H1 (cell line): ENCODE measurements around the gene CTIF. TPM values are rescaled to one million over a fixed set of nuclear protein-coding genes. Genes with fewer than 3 reads are reported as not detected.

ENCODE experiments used
- CTCF ChIA-PET: fragments of 300-600 bp; sonication (Branson Sonifier 250); formaldehyde crosslinking; loops from one replicate; lab custom pipeline; 2021; ENCODE audit not compliant: partially characterized antibody; lab: Charles Lee
- POLR2A ChIA-PET: fragments of 300-600 bp; sonication (Branson Sonifier 250); formaldehyde crosslinking; loops from one replicate; lab custom pipeline; 2021; ENCODE audit warnings: inconsistent platforms; ENCODE audit not compliant: partially characterized antibody; lab: Charles Lee
- DNase-seq, 2 experiments: peaks; one replicate each; pipeline versions ENCODE4 v3.0.0 to v3.0.0-alpha.2; 2010 to 2022; ENCODE audit warnings: low spot score in 2 of 2, low read depth in 1 of 2, mixed read lengths in 1 of 2
- FAIRE-seq: peaks from 2 replicates; lab custom pipeline; 2011; peaks lifted over from hg19 to GRCh38; lab: Jason Lieb, UNC
- H2AFZ ChIP-seq: 2 replicates; pipeline ENCODE4 v1.8.1; 2012; ENCODE audit warnings: low read length, inconsistent platforms
- H2AK5ac ChIP-seq: 2 replicates; pipeline ENCODE4 v1.6.1; 2013; ENCODE audit warnings: low read depth, low read length
- H2BK120ac ChIP-seq: replicated peaks from 2 replicates; pipeline ENCODE3; 2013; ENCODE audit warnings: low read depth, low read length, inconsistent platforms
- H2BK12ac ChIP-seq: 2 replicates; pipeline ENCODE4 v1.6.1; 2013; ENCODE audit warnings: low read depth, low read length
- H2BK15ac ChIP-seq: 2 replicates; pipeline ENCODE4 v1.6.1; 2013; ENCODE audit warnings: low read length
- H2BK20ac ChIP-seq: 2 replicates; pipeline ENCODE4 v1.6.1; 2013; ENCODE audit warnings: low read length
- H2BK5ac ChIP-seq: 2 replicates; pipeline ENCODE4 v1.6.1; 2013; ENCODE audit warnings: low read depth, low read length
- H3K14ac ChIP-seq: 2 replicates; pipeline ENCODE4 v1.6.1; 2013; ENCODE audit warnings: inconsistent platforms; ENCODE audit not compliant: insufficient read length
- H3K18ac ChIP-seq: 2 replicates; pipeline ENCODE4 v1.6.1; 2013; ENCODE audit warnings: low read length; ENCODE audit errors: extremely low read depth
- H3K23ac ChIP-seq: 2 replicates; pipeline ENCODE4 v1.6.1; 2013; ENCODE audit warnings: inconsistent platforms; ENCODE audit not compliant: insufficient read length
- H3K23me2 ChIP-seq: 2 replicates; pipeline ENCODE4 v1.6.1; 2013; ENCODE audit warnings: low read depth, low read length
- H3K27ac ChIP-seq: 2 replicates; pipeline ENCODE4 v1.6.1; 2011; ENCODE audit warnings: low read depth, low read length, inconsistent platforms
- H3K27me3 ChIP-seq, 4 experiments: replicated peaks in 1 of 4; 1 replicate in 1 of 4; 2 replicates in 3 of 4; pipeline versions ENCODE4 v1.6.1 to v1.8.1; 2011 to 2013; ENCODE audit warnings: low read length in 3 of 4, mild to moderate bottlenecking in 3 of 4, inconsistent platforms in 2 of 4, mixed read lengths in 2 of 4, moderate library complexity in 1 of 4; ENCODE audit not compliant: control insufficient read depth in 3 of 4, insufficient read depth in 3 of 4; ENCODE audit errors: extremely low read depth in 1 of 4
- H3K36me3 ChIP-seq, 4 experiments: 2 replicates each; pipeline versions ENCODE4 v1.6.1 to v1.8.1; 2011 to 2013; ENCODE audit warnings: mild to moderate bottlenecking in 4 of 4, low read length in 3 of 4, moderate library complexity in 2 of 4, control low read depth in 1 of 4, inconsistent platforms in 1 of 4; ENCODE audit not compliant: insufficient read depth in 4 of 4, control insufficient read depth in 2 of 4
- H3K4ac ChIP-seq: replicated peaks from 2 replicates; pipeline ENCODE3; 2013; ENCODE audit warnings: low read length, low read depth, mixed read lengths, inconsistent platforms; ENCODE audit not compliant: insufficient read length
- H3K4me1 ChIP-seq, 4 experiments: replicated peaks in 1 of 4; 1 replicate in 1 of 4; 2 replicates in 3 of 4; pipeline versions ENCODE4 v1.6.1 to v1.8.1; 2011 to 2013; ENCODE audit warnings: low read length in 3 of 4, inconsistent platforms in 2 of 4, mixed read lengths in 1 of 4; ENCODE audit not compliant: insufficient read depth in 4 of 4, control insufficient read depth in 3 of 4
- H3K4me2 ChIP-seq, 2 experiments: 2 replicates each; pipeline versions ENCODE4 v1.6.1 to v1.8.1; 2011 to 2013; ENCODE audit warnings: low read depth in 2 of 2, low read length in 2 of 2, control low read depth in 1 of 2, inconsistent platforms in 1 of 2, mild to moderate bottlenecking in 1 of 2; ENCODE audit not compliant: insufficient read depth in 1 of 2
- H3K4me3 ChIP-seq, 4 experiments: fragments of 200-600, 300-600 bp in 1 of 4; sonication (generic), shearing (Covaris generic), sonication (Bioruptor Twin) in 1 of 4; 2 replicates each; pipeline versions ENCODE4 v1.5.1 to v1.8.1; 2011 to 2016; ENCODE audit warnings: low read length in 4 of 4, low read depth in 3 of 4, control low read depth in 2 of 4, inconsistent platforms in 2 of 4, mild to moderate bottlenecking in 2 of 4, mixed read lengths in 1 of 4, moderate library complexity in 1 of 4; ENCODE audit not compliant: insufficient read depth in 2 of 4; ENCODE audit errors: extremely low read depth in 1 of 4
- H3K56ac ChIP-seq: replicated peaks from 2 replicates; pipeline ENCODE3; 2013; ENCODE audit warnings: low read depth, mild to moderate bottlenecking, mixed read lengths, low read length, inconsistent platforms; ENCODE audit not compliant: insufficient read length
- H3K79me1 ChIP-seq: 2 replicates; pipeline ENCODE4 v1.6.1; 2013; ENCODE audit warnings: low read depth, low read length, control low read depth
- H3K79me2 ChIP-seq, 2 experiments: 2 replicates each; pipeline versions ENCODE4 v1.6.1 to v1.8.1; 2012 to 2013; ENCODE audit warnings: low read length in 2 of 2, mild to moderate bottlenecking in 2 of 2, inconsistent platforms in 1 of 2; ENCODE audit not compliant: insufficient read depth in 2 of 2, control insufficient read depth in 1 of 2
- H3K9ac ChIP-seq, 4 experiments: replicated peaks in 1 of 4; 1 replicate in 1 of 4; 2 replicates in 3 of 4; pipeline versions ENCODE4 v1.6.1 to v1.8.1; 2011 to 2013; ENCODE audit warnings: low read depth in 3 of 4, low read length in 3 of 4, control low read depth in 2 of 4, mild to moderate bottlenecking in 2 of 4, moderate library complexity in 2 of 4, inconsistent platforms in 1 of 4; ENCODE audit errors: extremely low read depth in 1 of 4
- H3K9me3 ChIP-seq, 2 experiments: 2 replicates each; pipeline versions ENCODE4 v1.6.1 to v1.8.1; 2012 to 2013; ENCODE audit warnings: mild to moderate bottlenecking in 2 of 2, moderate library complexity in 2 of 2, control low read depth in 1 of 2, inconsistent platforms in 1 of 2, low read depth in 1 of 2, low read length in 1 of 2, mixed read lengths in 1 of 2; ENCODE audit not compliant: insufficient read depth in 2 of 2
- H4K20me1 ChIP-seq, 2 experiments: replicated peaks in 1 of 2; 2 replicates each; pipeline versions ENCODE3 to v1.8.1; 2011 to 2013; ENCODE audit warnings: inconsistent platforms in 2 of 2, low read length in 2 of 2, mild to moderate bottlenecking in 1 of 2; ENCODE audit not compliant: insufficient read depth in 2 of 2, control insufficient read depth in 1 of 2
- H4K5ac ChIP-seq: 2 replicates; pipeline ENCODE4 v1.6.1; 2013; ENCODE audit warnings: low read length, low read depth, mixed read lengths, inconsistent platforms; ENCODE audit not compliant: insufficient read length
- H4K8ac ChIP-seq: 2 replicates; pipeline ENCODE4 v1.8.0; 2013; ENCODE audit warnings: mild to moderate bottlenecking, moderate library complexity, low read length, inconsistent platforms; ENCODE audit not compliant: insufficient read depth; ENCODE audit errors: extremely low read depth
- H4K91ac ChIP-seq: replicated peaks from 2 replicates; pipeline ENCODE3; 2013; ENCODE audit warnings: low read length, mixed read lengths, inconsistent platforms; ENCODE audit not compliant: insufficient read length
- CBX5 ChIP-seq: fragments of 300-800, 300-1000 bp; sonication (generic); IDR thresholded peaks from 2 replicates; pipeline ENCODE4 v1.7.1; 2016; ENCODE audit warnings: antibody characterized with exemption, low read length, low read depth
- CHD1 ChIP-seq: IDR thresholded peaks from 2 replicates; pipeline ENCODE4 v1.6.1; 2012; ENCODE audit warnings: low read depth, low read length, improper control_type of control experiment
- CHD2 ChIP-seq: IDR thresholded peaks from 2 replicates; pipeline ENCODE4 v1.6.1; 2012; ENCODE audit warnings: low read length, improper control_type of control experiment
- FOSL1 ChIP-seq: IDR thresholded peaks from 2 replicates; pipeline ENCODE4 v1.6.1; 2011; ENCODE audit warnings: mild to moderate bottlenecking, low read depth, low read length, moderate library complexity; ENCODE audit not compliant: insufficient read depth
- GTF2F1 ChIP-seq: IDR thresholded peaks from 2 replicates; pipeline ENCODE4 v1.6.1; 2012; ENCODE audit warnings: low read depth, low read length, improper control_type of control experiment, borderline replicate concordance
- HDAC2 ChIP-seq, 2 experiments: fragments of 300-600 bp in 1 of 2; sonication (generic) in 1 of 2; IDR thresholded peaks; 2 replicates each; pipeline ENCODE4 v1.6.1; 2011 to 2012; ENCODE audit warnings: low read depth in 2 of 2, low read length in 2 of 2, mild to moderate bottlenecking in 2 of 2, moderate library complexity in 2 of 2, borderline replicate concordance in 1 of 2, inconsistent platforms in 1 of 2
- HDAC6 ChIP-seq: IDR thresholded peaks from one replicate; pipeline ENCODE4 v1.7.1; 2012; ENCODE audit warnings: low read depth, mild to moderate bottlenecking, inconsistent platforms, low read length, moderate library complexity
- RAD21 ChIP-seq, 2 experiments: IDR thresholded peaks in 1 of 2; conservative IDR thresholded peaks in 1 of 2; 2 replicates each; pipeline ENCODE4 v1.6.1; 2011; ENCODE audit warnings: low read depth in 2 of 2, low read length in 2 of 2, improper control_type of control experiment in 1 of 2, inconsistent platforms in 1 of 2, mild to moderate bottlenecking in 1 of 2, moderate library complexity in 1 of 2
- RXRA ChIP-seq: IDR thresholded peaks from 2 replicates; pipeline ENCODE4 v1.6.1; 2011; ENCODE audit warnings: low read depth, mild to moderate bottlenecking, low read length, moderate library complexity; ENCODE audit not compliant: insufficient read depth
- SAP30 ChIP-seq: fragments of 300-600 bp; sonication (generic); IDR thresholded peaks from 2 replicates; pipeline ENCODE4 v1.7.1; 2012; ENCODE audit warnings: low read length, moderate library complexity, mild to moderate bottlenecking, inconsistent platforms; ENCODE audit not compliant: insufficient read depth, insufficient replicate concordance
- SP2 ChIP-seq: IDR thresholded peaks from 2 replicates; pipeline ENCODE4 v1.6.1; 2012; ENCODE audit warnings: mild to moderate bottlenecking, low read length, inconsistent platforms
- SUZ12 ChIP-seq: fragments of 200-600 bp; sonication (generic); IDR thresholded peaks from 2 replicates; pipeline ENCODE4 v1.6.1; 2012; ENCODE audit warnings: mild to moderate bottlenecking, inconsistent platforms, low read length, moderate library complexity, mixed read lengths
- TEAD4 ChIP-seq: IDR thresholded peaks from 2 replicates; pipeline ENCODE4 v1.6.1; 2012; ENCODE audit warnings: low read depth, low read length, inconsistent platforms, mixed read lengths
- YY1 ChIP-seq: IDR thresholded peaks from 2 replicates; pipeline ENCODE4 v1.6.1; 2011; ENCODE audit warnings: low read depth, mild to moderate bottlenecking, low read length
- WGBS, 2 experiments: shearing (Covaris generic) in 1 of 2; methylation state at CpG; one replicate each; pipeline versions ENCODE4 v1.1.6 to v1.1.7; 2013 to 2015; ENCODE audit warnings: low lambda C conversion rate in 2 of 2, mixed read lengths in 2 of 2, inconsistent platforms in 1 of 2, low coverage in 1 of 2, missing lambda C conversion rate in 1 of 2; ENCODE audit not compliant: insufficient replicate concordance in 2 of 2, insufficient coverage in 1 of 2, insufficient read length in 1 of 2; ENCODE audit errors: extremely low coverage in 1 of 2, missing lambda C conversion rate in 1 of 2; 5-methylcytosine and 5-hydroxymethylcytosine counted together
- polyA plus RNA-seq, 7 experiments: library from polyadenylated mRNA; depleted of rRNA in 3 of 7; stranded (reverse) in 5 of 7; unstranded in 2 of 7; fragments of >200 nt in 5 of 7; fragments of 200-250 nt in 2 of 7; gene quantifications; 1 replicate in 5 of 7; 2 replicates in 1 of 7; 4 replicates in 1 of 7; pipeline versions ENCODE4 v1.2.1 to v1.2.3, GENCODE V29; 2011 to 2013; ENCODE audit warnings: missing spikeins in 2 of 7, mixed read lengths in 2 of 7
- total RNA-seq: library from RNA; stranded (reverse); fragmentation: NEBNext Ultra II Directional; extraction: Animal tissue kit (Norgen Biotek cat#: 25700); gene quantifications from 2 replicates; pipeline ENCODE4 v1.2.1, GENCODE V29; 2021

CTIF gene
- total and polyA plus RNA-seq, 2 of the 8 experiments (the other 6 are each of a cell fraction or from before 2014, with no cell fraction given) = 9.0 to 17.8 TPM

GRCh38 chr18:48601343-48601742 lies 62.5 kb downstream of the CTIF start:
- Histone ChIP-seq H4K91ac (no peak overlapping the region), H4K8ac (no peak overlapping the region), H3K18ac (no peak overlapping the region), H3K79me2 (peaks cover 0 to 7% of the 10 kb centered on the region in 2 experiments; a peak in 1 of 4 replicates), H3K9me3 (no peaks in the 10 kb centered on the region), H3K27me3 (no peaks in the 10 kb centered on the region), H3K79me1 (peaks cover 6% of the 10 kb centered on the region; the same call in 1 of the 2 replicates), H3K4me2 (no peak overlapping the region), H3K36me3 (no peaks in the 10 kb centered on the region), H2AFZ (no peak overlapping the region), H2AK5ac (no peak overlapping the region), H4K20me1 (peaks cover 0 to 9% of the 10 kb centered on the region in 2 experiments), H2BK15ac (no peak overlapping the region), H3K4ac (no peak overlapping the region), H3K9ac (no peak overlapping the region), H3K56ac (no peak overlapping the region), H3K27ac (no peak overlapping the region), H3K23ac (no peak overlapping the region), H3K14ac (no peak overlapping the region), H3K4me1 (peaks cover 0 to 7% (median under 1%) of the 10 kb centered on the region in 4 experiments; a peak in 3 of 7 replicates), H2BK120ac (no peak overlapping the region), H2BK20ac (no peak overlapping the region), H3K23me2 (peaks cover 10% of the 10 kb centered on the region; the same call in 1 of the 2 replicates), H3K4me3 (no peak overlapping the region), H4K5ac (no peak overlapping the region), H2BK5ac (no peak overlapping the region), H2BK12ac (no peak overlapping the region)
- FAIRE-seq (no peak), DNase-seq (no peak)
- CTCF ChIA-PET = interaction anchor here (0.7 to 4.9 kb wide), 8 partner anchors 10 to 136 kb away, joined by 3 to 22 read pairs (median 3); no protein-coding TSS in a partner anchor
- 88% methylated on average over 4 of the region's 4 CpGs; no CpG with 5 or more reads in 1 of the 2 experiments for WGBS, 2 experiments
- POLR2A ChIA-PET = no interaction called here
- TF ChIP-seq FOSL1 = no peak
- TF ChIP-seq RAD21 (IDR thresholded peaks at IDR 0.05 in 1 of 2, conservative IDR thresholded peaks at IDR 0.05 in 1 of 2; ENCODE audit: low read depth in 2 of 2, low read length in 2 of 2) = no peak
- no peak for TF ChIP-seq HDAC6
- TF ChIP-seq TEAD4 = no peak
- no peak for TF ChIP-seq CHD2
- TF ChIP-seq SUZ12 = no peak
- no peak for TF ChIP-seq YY1
- no peak for TF ChIP-seq GTF2F1
- no peak for TF ChIP-seq SP2
- no peak for TF ChIP-seq SAP30
- no peak for TF ChIP-seq CBX5
- TF ChIP-seq CHD1 = no peak
- TF ChIP-seq RXRA = no peak
- no peak for TF ChIP-seq HDAC2 (IDR thresholded peaks at IDR 0.05; ENCODE audit: borderline replicate concordance in 1 of 2, low read depth in 2 of 2, low read length in 2 of 2)
